Upper lobe of right lung (tissue), 1 donor: ENCODE data around the gene MOB4. TPM values are rescaled to one million over a fixed set of nuclear protein-coding genes. Genes with fewer than 3 reads are reported as not detected.
A peak's percentile ranks its signal among the peaks of the same experiment; 100 is the strongest.

ENCODE experiments used
- ATAC-seq: fragments of 200-7000 bp; cut with Tn5 transposase; one replicate; pipeline ENCODE4 v1.9.1; 2020; ENCODE audit warnings: mild to moderate bottlenecking, moderate library complexity
- DNase-seq: peaks from one replicate; pipeline ENCODE4 v3.0.0-alpha.2; 2020
- H3K27ac ChIP-seq: fragments of 200-600 bp; one replicate; pipeline ENCODE4 v1.8.0; 2022
- H3K27me3 ChIP-seq: fragments of 200-600 bp; one replicate; pipeline ENCODE4 v1.8.0; 2022; ENCODE audit warnings: mild to moderate bottlenecking
- H3K36me3 ChIP-seq: fragments of 200-600 bp; one replicate; pipeline ENCODE4 v1.8.0; 2022
- H3K4me1 ChIP-seq: fragments of 200-600 bp; one replicate; pipeline ENCODE4 v1.8.0; 2022
- H3K4me3 ChIP-seq: fragments of 200-600 bp; one replicate; pipeline ENCODE4 v1.8.0; 2022; ENCODE audit warnings: mild to moderate bottlenecking
- H3K9me3 ChIP-seq: fragments of 200-600 bp; one replicate; pipeline ENCODE4 v1.8.0; 2022
- intact Hi-C: fragments of 100-400 bp; cut with DNase I; formaldehyde crosslinking; loops from one replicate; pipeline ENCODE4 v1.11.0; 2022
- total RNA-seq: library from RNA; stranded (reverse); fragmentation: NEBNext Ultra II Directional; extraction: Animal tissue kit (Norgen Biotek cat#: 25700); gene quantifications from one replicate; pipeline ENCODE4 v1.2.1, GENCODE V29; 2021
- TF ChIP-seq, protein P1 (sequence below): fragments of 200-600 bp; IDR thresholded peaks from one replicate; pipeline ENCODE4 v1.8.0; 2022; ENCODE audit warnings: antibody characterized with exemption
- donor health status: DM: no; HTN: yes; CAD: no; lungs with severe emphysema.

The MOB4 gene
- total RNA-seq, 1 donor from 2014 or later = 19.6 TPM

GRCh38 chr2:197498937-197499593, 16.8 kb upstream of the MOB4 start:
- peaks cover 32% of the 10 kb centered on the region for H3K4me1 ChIP-seq
- H3K27ac ChIP-seq = peak overlapping the region; percentile 85
- intact Hi-C loops = no loop called here
- TF ChIP-seq, protein P1, sequence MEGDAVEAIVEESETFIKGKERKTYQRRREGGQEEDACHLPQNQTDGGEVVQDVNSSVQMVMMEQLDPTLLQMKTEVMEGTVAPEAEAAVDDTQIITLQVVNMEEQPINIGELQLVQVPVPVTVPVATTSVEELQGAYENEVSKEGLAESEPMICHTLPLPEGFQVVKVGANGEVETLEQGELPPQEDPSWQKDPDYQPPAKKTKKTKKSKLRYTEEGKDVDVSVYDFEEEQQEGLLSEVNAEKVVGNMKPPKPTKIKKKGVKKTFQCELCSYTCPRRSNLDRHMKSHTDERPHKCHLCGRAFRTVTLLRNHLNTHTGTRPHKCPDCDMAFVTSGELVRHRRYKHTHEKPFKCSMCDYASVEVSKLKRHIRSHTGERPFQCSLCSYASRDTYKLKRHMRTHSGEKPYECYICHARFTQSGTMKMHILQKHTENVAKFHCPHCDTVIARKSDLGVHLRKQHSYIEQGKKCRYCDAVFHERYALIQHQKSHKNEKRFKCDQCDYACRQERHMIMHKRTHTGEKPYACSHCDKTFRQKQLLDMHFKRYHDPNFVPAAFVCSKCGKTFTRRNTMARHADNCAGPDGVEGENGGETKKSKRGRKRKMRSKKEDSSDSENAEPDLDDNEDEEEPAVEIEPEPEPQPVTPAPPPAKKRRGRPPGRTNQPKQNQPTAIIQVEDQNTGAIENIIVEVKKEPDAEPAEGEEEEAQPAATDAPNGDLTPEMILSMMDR = no peak
- no peaks in the 10 kb centered on the region for H3K9me3 ChIP-seq
- H3K27me3 ChIP-seq = no peaks in the 10 kb centered on the region
- peak; percentile 23 for ATAC-seq
- peaks cover 53% of the 10 kb centered on the region for H3K36me3 ChIP-seq
- DNase-seq = peak; percentile 85
- H3K4me3 ChIP-seq = peak overlapping the region; percentile 93

DNA sequence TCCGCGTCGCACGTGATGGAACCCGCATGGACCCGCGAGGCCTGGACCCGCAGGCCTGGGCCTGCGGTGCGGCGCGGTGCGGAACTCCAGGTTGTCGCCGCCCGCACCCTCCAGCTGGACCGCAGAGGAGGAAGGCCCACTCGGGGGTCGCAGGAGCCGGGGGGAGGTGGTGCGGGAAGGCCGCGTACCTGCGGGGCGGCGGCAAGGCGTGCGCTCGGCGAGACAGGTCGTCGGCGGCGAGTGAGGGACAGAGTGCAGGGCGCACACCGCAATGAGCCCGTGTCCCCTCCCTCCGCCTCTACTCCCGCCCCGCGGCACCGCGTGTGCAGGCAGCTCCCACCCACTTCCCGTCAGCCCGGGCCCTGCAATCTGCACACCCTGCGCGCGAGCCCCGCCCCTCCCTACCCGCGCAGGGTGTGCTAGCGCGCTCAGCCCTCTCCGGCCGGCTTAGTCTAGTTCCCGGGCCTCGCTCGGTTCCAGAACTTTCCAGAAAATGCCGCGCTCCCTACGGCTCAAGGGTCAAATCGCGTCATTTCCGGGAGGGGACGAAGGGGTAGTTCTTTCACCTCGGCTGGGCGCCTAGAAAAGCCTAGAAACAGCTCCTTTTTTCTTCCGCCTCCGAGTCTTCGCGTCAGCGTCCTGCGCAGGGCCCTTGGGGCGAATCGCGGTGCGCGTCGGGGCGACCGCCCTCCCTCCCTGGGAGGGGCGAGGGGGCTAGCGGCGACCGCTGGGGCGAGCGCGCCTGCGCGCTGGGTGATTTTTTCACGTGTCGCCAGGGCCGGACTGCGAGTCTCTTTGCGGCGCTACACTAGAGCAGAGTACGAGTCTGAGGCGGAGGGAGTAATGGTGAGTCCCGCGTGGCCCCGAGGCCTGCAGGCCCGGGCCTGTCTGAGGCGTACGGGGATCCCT, 16.0 kb upstream of the MOB4 start, which contains the start of the genes HSPD1 and HSPE1:
HSPD1 (minus strand) TSS at position 247 of the 909 bp plus-strand sequence. CDS start 992 bp downstream, outside the sequence.
HSPE1 (plus strand) TSS at position 786 of the 909 bp plus-strand sequence; CDS start at position 844, 58 bp downstream.
- no peaks in the 10 kb centered on the region for H3K27me3 ChIP-seq
- intact Hi-C loops = no loop called here
- peak within 1 kb of the TSS; percentile 93 for H3K4me3 ChIP-seq
- peaks cover 53% of the 10 kb centered on the region for H3K36me3 ChIP-seq
- H3K4me1 ChIP-seq = peaks cover 32% of the 10 kb centered on the region
- H3K27ac ChIP-seq = peak within 1 kb of the TSS; percentile 85
- peak; percentile 99 for DNase-seq
- TF ChIP-seq, protein P1 = no peak
- no peaks in the 10 kb centered on the region for H3K9me3 ChIP-seq
- peak; percentile 97 for ATAC-seq

DNA sequence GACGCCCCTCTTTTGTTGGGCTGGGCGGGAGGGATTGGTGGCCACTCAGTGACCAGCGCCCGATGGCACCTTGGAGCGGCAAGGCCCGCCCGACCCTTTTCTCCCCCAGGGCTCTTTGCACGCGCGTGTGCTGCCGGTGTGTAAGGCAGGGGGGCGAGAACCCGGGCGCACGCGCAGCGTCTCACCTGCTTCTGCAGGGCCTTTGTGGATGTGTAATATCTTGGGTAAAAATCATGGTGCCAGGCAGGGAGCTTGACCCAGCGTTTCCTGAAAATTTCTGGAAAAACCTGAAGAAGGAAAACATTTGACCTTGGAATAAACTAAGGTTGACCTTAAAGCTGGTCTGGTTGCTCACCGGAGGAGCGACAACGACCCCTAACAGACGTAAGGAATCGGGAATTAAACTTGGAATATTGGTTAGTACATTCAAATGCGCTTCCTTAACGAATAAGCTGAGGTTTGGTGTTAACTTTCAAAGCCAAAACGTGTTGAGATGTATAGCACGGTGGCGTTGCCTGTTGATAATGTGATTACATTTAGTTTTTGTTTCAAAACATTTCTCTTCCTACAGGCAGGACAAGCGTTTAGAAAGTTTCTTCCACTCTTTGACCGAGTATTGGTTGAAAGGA, 15.2 kb upstream of the MOB4 start:
- TF ChIP-seq, protein P1 = no peak
- peaks cover 32% of the 10 kb centered on the region for H3K4me1 ChIP-seq
- no peak for DNase-seq

DNA sequence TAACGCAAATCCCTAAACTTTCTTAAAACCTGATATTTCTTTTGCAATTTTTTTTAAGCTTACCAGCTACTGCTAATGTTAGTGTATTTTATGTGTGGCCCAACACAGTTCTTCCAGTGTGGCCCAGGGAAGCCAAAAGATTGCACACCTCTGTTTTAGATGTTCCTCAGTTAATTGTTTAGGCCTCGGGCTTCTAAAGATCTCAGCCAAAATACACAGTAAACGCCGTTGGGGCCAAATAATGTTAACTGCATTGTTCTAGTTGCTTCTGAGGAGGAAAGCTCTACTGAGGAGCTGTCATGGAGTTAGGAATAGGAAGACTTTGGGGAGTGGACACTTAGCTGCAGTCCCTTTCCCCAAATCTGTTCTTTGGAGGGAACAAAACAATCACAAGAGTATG, 13.7 kb upstream of the MOB4 start:
- intact Hi-C loops = no loop called here
- ATAC-seq (no peak), DNase-seq (no peak)
- peaks cover 31% of the 10 kb centered on the region for H3K4me1 ChIP-seq
- no peaks in the 10 kb centered on the region for H3K27me3 ChIP-seq
- TF ChIP-seq, protein P1 = no peak
- H3K4me3 ChIP-seq = no peak overlapping the region
- H3K9me3 ChIP-seq = no peaks in the 10 kb centered on the region
- peaks cover 34% of the 10 kb centered on the region for H3K36me3 ChIP-seq
- no peak overlapping the region for H3K27ac ChIP-seq

More for the DNA sequence above, 15.2 kb upstream of the MOB4 start:
- no peaks in the 10 kb centered on the region for H3K9me3 ChIP-seq
- H3K36me3 ChIP-seq = peaks cover 50% of the 10 kb centered on the region
- no peaks in the 10 kb centered on the region for H3K27me3 ChIP-seq
- intact Hi-C loops = no loop called here
- H3K4me3 ChIP-seq = peak overlapping the region; percentile 93
- peak overlapping the region; percentile 85 for H3K27ac ChIP-seq
- ATAC-seq = peak; percentile 3

GRCh38 chr2:197502685-197503084, 13.2 kb upstream of the MOB4 start:
- Histone ChIP-seq H3K36me3 (peaks cover 32% of the 10 kb centered on the region), H3K27ac (no peak overlapping the region), H3K27me3 (no peaks in the 10 kb centered on the region), H3K4me3 (no peak overlapping the region), H3K9me3 (no peaks in the 10 kb centered on the region), H3K4me1 (peaks cover 26% of the 10 kb centered on the region)
- ATAC-seq = no peak
- TF ChIP-seq, protein P1 = no peak
- no peak for DNase-seq
- intact Hi-C loops = no loop called here
